HG03066 (cell line): ENCODE measurements around the gene TMEM132A.

Experiments
- ATAC-seq: cut with Tn5 transposase; IDR thresholded peaks from one replicate; pipeline ENCODE4 v1.9.1; 2021; ENCODE audit warnings: low read depth; ENCODE audit not compliant: unreplicated experiment

TMEM132A gene, protein sequence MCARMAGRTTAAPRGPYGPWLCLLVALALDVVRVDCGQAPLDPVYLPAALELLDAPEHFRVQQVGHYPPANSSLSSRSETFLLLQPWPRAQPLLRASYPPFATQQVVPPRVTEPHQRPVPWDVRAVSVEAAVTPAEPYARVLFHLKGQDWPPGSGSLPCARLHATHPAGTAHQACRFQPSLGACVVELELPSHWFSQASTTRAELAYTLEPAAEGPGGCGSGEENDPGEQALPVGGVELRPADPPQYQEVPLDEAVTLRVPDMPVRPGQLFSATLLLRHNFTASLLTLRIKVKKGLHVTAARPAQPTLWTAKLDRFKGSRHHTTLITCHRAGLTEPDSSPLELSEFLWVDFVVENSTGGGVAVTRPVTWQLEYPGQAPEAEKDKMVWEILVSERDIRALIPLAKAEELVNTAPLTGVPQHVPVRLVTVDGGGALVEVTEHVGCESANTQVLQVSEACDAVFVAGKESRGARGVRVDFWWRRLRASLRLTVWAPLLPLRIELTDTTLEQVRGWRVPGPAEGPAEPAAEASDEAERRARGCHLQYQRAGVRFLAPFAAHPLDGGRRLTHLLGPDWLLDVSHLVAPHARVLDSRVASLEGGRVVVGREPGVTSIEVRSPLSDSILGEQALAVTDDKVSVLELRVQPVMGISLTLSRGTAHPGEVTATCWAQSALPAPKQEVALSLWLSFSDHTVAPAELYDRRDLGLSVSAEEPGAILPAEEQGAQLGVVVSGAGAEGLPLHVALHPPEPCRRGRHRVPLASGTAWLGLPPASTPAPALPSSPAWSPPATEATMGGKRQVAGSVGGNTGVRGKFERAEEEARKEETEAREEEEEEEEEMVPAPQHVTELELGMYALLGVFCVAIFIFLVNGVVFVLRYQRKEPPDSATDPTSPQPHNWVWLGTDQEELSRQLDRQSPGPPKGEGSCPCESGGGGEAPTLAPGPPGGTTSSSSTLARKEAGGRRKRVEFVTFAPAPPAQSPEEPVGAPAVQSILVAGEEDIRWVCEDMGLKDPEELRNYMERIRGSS

DNA sequence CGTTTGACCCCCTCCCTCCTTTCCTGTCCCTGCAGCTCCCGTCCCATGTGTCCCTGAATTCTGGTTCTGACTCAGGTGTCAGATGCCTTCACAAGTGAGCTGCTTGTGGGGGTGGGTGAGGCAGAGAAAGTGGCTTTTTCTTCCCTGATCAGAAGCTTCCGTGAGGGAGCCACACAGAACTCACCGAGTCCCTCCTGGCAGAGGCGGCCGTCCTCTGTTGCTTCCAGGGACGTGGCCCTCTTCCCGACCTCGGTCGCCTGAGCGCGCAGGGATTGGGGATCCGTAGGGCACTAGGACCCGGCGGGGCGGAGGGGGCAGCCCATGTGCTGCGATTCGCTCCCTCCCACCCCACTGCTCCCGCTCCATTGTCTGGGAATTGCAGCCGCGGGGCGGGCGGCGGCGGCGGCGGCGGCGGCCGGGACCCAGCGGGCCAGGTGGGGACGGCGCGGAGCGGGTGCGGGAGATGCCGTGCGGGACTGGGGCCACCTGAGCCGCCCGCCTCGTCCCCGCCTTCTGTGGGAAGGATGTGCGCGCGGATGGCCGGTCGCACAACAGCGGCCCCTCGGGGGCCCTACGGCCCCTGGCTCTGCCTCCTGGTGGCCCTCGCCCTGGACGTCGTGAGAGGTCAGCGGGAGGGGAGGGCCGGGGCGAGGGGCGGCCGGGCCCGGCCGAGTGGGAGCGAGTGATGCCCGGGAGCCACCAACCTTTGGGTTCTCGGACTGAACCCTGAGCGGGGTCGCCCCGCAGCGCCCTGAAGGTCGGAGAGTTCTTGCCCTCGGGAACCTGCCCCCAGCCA, at the start of gene TMEM132A:
Gene TMEM132A, plus strand, starts transcription at position 351 of the 796 bp plus-strand sequence. Its CDS starts 174 bp downstream, at position 525.
- peak; percentile 65 for ATAC-seq

- ATAC-seq = no peak
Observed at GRCh38 chr11:60875366-60876167, 48.7 kb upstream of the TMEM132A start.

DNA sequence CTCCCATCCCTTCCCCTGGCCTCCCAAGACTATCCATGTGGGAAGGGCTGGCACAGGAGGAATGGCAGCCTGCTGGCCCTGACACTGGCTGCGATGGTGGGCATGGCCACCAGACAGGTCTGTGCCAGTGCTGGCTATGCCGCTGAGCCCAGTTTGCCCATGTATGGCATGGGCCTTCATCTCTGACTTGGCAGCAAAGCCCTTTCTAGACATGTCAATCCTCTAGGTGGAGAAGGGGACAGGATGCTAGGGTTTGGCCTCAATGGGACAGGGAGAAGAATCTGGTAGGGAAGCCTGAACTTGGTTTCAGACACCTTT, 48.1 kb upstream of the TMEM132A start:
- no peak for ATAC-seq

DNA sequence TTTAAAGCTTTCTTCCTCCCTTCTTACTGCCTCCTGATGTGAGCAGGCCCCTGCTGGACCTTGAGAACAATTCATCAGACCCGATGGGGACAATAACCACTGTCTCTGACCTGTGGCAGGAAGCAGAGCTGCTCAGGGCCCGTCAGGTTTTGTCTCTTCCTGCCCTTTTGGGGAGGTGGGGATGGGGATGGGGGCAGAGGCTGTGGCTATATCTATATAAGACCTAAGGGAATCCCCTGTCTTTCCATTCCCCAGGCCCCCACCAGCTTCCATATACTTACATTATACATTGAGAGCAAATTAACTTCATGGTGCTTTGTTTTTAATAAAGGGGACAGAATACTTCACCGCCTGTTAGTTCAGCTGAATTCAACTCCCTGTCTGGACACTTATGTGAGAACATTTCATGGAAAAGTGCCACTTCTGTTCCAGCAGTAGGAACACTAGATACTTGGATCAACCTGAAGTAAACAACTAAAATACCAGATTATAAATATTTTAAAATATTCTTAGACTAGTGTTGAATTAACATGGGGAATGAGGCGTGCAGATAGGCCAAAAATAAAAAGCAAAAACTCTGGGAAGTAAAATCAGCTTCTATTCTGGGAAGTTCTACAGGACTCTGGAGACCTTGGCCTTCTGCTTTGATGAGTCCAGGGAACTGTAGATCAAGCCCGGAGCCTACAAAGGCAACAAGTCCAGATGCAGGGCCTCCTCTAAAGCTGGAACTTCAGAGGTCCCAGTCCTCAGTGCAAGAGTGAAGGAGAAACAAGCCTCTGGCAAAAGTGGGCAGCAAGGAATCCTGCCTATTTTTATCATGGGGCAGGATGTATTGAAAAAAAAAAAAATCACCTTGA, 45.8 kb upstream of the TMEM132A start:
- no peak for ATAC-seq

DNA sequence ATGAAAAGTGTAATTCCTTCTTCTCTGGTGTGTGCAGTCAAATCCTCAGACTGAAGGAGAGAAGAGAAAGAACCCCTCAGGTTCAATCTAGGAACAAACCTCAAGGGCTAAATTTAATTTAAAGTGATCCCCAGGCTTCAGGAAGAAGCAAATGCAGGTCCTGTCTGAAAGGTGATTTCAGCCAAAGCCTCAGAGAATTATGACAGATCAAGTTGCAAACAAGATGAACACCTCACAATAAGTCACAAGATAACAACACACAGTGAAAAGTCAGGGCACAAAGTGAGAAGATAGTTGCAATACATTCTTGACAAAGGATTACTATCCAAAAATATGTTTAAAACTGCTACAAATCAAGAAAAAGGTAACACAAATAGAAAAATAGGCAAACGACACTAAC, 45.2 kb upstream of the TMEM132A start:
- no peak for ATAC-seq

- no peak for ATAC-seq
Observed at GRCh38 chr11:60879971-60880588, 44.2 kb upstream of the TMEM132A start.

DNA sequence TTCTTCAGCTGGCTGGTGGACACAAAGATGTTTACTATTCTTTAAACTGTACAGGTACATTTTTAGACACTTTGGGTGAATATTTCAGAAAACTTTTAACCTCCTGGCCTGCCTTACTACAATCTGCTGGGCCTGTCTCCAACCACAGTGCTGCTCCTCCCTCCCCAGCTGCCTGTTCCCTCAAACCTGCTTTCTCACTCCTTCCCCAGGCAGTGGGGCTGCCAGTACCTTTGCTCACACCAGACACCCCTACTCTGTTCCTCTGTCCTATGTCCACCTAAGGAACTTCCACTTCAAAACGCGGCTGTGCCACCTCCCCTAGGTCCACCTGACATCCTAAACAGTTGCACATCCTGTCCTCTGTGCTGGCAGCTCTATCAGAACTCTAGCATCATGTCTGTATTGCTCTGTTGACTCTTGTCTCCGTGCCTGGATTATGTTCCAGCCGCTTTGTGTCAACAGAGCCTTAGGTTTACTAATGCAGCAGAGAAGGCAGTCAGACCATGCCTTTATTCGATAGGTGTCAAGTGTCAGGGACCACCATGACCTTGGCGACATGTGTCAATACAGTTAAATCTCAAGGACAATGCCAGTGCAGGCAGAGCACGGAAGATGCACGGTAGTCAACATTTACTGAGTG, 43.5 kb upstream of the TMEM132A start:
- no peak for ATAC-seq

DNA sequence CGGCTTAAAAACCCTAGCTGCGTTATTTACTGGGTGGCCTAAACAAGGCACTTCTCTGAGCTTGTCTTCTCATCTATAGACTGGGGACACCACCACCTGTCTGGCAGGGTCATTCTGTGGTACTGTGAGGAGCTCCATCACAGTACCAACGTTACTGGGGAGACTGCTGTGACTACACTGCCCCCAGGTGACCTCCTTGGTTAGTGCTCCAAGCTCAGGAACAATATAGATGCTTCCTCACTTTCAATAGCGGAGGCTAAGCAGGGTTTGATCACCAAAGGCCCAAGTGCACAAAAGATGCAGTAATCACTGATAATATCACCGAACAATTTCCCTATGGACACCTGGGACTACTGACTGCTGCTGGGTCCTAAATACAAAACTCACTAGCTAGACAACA, 36.7 kb upstream of the TMEM132A start:
- no peak for ATAC-seq

- no peak for ATAC-seq
Observed at GRCh38 chr11:60889869-60890311, 34.4 kb upstream of the TMEM132A start.

- ATAC-seq = no peak
Observed at GRCh38 chr11:60890696-60891095, 33.6 kb upstream of the TMEM132A start.

DNA sequence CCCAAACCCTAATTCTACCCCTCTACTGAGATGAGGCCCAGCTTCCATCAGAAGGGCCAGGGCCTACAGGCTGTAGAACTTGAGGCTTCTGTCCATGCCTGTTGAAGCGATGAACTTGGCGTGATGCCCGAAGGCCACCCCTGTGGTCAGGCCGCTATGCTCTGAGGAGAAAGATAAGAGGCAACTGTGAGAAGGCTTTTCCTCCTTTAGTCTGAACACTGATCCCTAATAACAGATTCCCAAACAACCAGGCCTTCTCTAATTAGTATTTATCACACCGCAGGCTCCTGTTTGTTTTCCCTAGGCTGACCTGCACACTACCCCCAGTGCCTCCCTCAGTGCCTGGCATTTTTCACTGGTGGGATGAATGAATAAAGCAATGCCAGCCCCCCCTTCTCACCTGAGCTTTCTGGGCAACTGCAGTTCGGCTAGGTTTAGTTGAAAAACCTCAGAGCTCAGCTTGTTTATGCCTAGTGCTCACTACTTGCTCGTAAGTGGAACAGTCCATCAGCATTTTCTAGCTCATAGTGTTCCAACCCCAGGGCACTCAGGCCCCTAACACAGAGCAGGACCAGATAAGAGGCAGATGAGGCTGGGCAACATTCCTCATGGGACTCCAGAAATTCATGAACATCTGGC, 33.0 kb upstream of the TMEM132A start:
- no peak for ATAC-seq

DNA sequence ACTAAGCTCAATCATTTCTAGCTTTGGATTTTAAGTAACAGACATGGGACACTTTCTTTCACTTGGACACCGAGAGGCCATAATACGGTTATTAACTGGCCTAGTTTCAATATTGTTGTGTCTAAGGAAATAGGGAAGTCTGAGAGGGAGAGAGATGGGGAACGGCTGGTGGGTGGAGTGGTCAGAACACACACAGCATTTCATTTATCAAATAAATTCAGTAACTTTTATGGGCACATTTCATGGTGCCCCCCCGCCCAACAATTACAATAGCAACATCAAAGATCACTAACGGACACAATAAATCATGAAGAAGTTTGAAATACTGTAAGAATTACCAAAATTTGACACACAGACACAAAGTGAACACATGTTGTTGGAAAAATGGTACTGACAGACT, 28.6 kb upstream of the TMEM132A start:
- no peak for ATAC-seq

DNA sequence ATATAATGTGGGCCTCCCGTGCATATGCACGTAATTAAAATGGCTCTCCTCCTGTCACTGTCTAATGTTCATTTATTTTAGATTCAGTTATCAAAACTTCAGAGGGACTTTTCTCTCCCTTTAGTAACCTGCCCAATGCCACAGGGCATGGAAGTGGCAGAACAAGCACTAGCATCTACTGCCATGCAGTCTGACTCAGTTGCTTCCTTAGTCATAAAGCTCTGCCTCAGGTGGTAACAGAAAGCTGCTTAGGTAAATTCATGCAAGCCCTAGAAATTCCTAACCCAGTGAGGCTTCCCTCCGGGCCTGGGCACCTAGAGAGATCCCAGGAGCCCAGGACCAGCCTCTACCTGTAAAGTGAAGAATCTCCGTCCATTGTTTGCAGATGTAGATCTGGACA, 26.8 kb upstream of the TMEM132A start:
- ATAC-seq = no peak

GRCh38 chr11:60899046-60899936, 25.0 kb upstream of the TMEM132A start:
- ATAC-seq = no peak

- ATAC-seq = no peak
Observed at GRCh38 chr11:60899977-60900376, 24.3 kb upstream of the TMEM132A start.

DNA sequence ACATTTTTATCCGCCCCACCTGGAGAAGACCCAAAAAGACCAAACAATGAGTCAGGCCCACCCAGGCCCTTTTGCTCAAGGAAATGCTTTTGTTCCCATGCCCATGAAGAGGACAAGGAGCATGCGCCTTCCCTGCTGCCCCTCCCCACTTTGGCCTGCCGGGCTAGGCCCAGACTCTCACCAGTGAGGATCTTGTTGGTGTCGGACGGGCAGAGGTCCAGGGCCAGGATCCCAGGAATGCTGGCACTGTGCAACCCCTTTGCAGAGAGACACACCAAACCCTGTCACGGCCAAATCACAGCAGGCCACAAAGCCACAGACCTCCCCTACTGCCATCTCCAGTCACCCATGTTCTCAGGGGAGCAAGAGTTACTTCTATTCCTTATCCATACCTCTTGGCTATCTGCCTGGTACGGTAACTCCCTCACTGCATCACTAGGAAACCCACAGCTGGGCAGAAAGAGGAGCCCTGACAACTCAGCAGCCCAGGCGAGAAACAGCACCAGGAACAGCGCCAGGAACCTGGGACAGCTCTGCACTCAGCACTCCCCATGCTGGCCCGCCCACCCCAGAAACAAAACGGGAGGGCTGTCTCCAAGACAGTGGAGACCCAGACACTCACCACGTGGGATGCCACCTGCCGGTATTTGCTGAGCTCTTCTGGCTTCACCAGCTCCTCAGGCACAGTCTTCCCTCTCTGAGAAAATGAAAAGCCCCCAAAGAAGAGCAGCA, 23.4 kb upstream of the TMEM132A start:
- ATAC-seq = no peak
